Thyroid gland (tissue), 4 donors: ENCODE results near the gene ZNF100. TPM values are rescaled to one million over a fixed set of nuclear protein-coding genes. Genes with fewer than 3 reads are reported as not detected.
"Not testable (repeated sequence)": the region's sequence is repeated elsewhere in the genome, so short reads cannot be mapped to it uniquely, and the experiment has no call there.

Source experiments
- DNase-seq, 2 donors: peaks; one replicate each; pipeline ENCODE4 v3.0.0-alpha.2; 2019
- H3K27ac ChIP-seq, 3 donors: fragments of 200-600 bp; sonication (generic); 1 replicate in 2 of 3; 2 replicates in 1 of 3; pipeline ENCODE4 v1.5.1; 2016 to 2019; ENCODE audit warnings: mild to moderate bottlenecking in 1 of 3, moderate library complexity in 1 of 3
- H3K27me3 ChIP-seq: fragments of 200-600 bp; sonication (generic); one replicate; pipeline ENCODE4 v1.5.1; 2019
- H3K36me3 ChIP-seq, 2 donors: fragments of 200-600 bp; sonication (generic); one replicate each; pipeline ENCODE4 v1.5.1; 2016 to 2019
- H3K4me1 ChIP-seq, 2 donors: fragments of 200-600 bp; sonication (generic); one replicate each; pipeline ENCODE4 v1.5.1; 2017 to 2019
- H3K4me3 ChIP-seq, 3 donors: fragments of 200-600 bp; sonication (generic); replicated peaks in 1 of 3; 1 replicate in 2 of 3; 2 replicates in 1 of 3; pipeline ENCODE4 v1.5.1; 2016; ENCODE audit warnings: mild to moderate bottlenecking in 1 of 3
- H3K9me3 ChIP-seq: fragments of 200-600 bp; sonication (generic); one replicate; pipeline ENCODE4 v1.5.1; 2017
- POLR2A ChIP-seq, 2 donors: fragments of 450-650 bp; IDR thresholded peaks; one replicate each; pipeline ENCODE4 v1.6.1; 2017; ENCODE audit warnings: antibody characterized with exemption in 2 of 2, mild to moderate bottlenecking in 2 of 2, moderate library complexity in 1 of 2
- WGBS, 2 donors: methylation state at CpG; one replicate each; pipeline ENCODE4 v1.1.5; 2017; 5-methylcytosine and 5-hydroxymethylcytosine counted together
- intact Hi-C: fragments of 100-400 bp; cut with DNase I; formaldehyde crosslinking; loops from one replicate; pipeline ENCODE4 v1.15.1; 2023
- total RNA-seq, 4 donors: library from RNA; depleted of rRNA; stranded (reverse); fragments of >200 nt; gene quantifications; one replicate each; pipeline ENCODE4 v1.2.3, GENCODE V29; 2016
- TF ChIP-seq, protein P1 (sequence below), 6 experiments: fragments of 200-600 bp in 3 of 6; fragments of 450-650 bp in 3 of 6; sonication (generic) in 3 of 6; IDR thresholded peaks; one replicate each; pipeline ENCODE4 v1.5.1; 2016 to 2019; ENCODE audit warnings: antibody characterized with exemption in 6 of 6, mild to moderate bottlenecking in 2 of 6, inconsistent platforms in 1 of 6, moderate library complexity in 1 of 6

Gene ZNF100
- total RNA-seq, 4 donors from 2014 or later = 5.3 to 9.4 (median 5.9) TPM

DNA sequence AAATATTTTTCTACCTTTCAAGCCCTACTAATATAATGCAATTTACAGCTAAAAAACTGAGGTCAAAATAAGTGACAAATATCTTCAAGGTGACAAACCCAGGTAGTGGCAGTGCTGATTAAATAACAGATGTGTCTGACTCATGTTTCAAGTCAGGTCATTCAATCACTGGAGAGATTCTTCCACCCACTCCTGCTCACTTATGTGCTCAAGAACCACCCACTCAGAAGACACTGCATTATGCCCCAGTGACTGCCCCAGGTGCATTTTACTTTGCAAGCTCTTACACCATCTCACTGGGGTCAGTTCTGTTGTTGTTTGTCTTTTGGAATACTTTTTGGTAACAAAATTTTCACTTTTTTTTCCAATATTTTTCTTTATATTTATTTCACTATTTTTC, 2.2 kb downstream of the ZNF100 start:
- peaks cover 0 to 12% of the 10 kb centered on the region in 2 donors for H3K4me1 ChIP-seq
- no peak overlapping the region for H3K27ac ChIP-seq
- no peaks in the 10 kb centered on the region for H3K9me3 ChIP-seq
- H3K4me3 ChIP-seq = no peak overlapping the region
- no peaks in the 10 kb centered on the region for H3K27me3 ChIP-seq
- H3K36me3 ChIP-seq = no peaks in the 10 kb centered on the region
- intact Hi-C loops = loop anchor here (10.0 kb wide), 1 partner anchor 90 kb away; no protein-coding TSS in a partner anchor
- DNase-seq = peak; percentile 63 to 64
- TF ChIP-seq POLR2A (IDR thresholded peaks at IDR 0.05) = no peak
- TF ChIP-seq, protein P1, sequence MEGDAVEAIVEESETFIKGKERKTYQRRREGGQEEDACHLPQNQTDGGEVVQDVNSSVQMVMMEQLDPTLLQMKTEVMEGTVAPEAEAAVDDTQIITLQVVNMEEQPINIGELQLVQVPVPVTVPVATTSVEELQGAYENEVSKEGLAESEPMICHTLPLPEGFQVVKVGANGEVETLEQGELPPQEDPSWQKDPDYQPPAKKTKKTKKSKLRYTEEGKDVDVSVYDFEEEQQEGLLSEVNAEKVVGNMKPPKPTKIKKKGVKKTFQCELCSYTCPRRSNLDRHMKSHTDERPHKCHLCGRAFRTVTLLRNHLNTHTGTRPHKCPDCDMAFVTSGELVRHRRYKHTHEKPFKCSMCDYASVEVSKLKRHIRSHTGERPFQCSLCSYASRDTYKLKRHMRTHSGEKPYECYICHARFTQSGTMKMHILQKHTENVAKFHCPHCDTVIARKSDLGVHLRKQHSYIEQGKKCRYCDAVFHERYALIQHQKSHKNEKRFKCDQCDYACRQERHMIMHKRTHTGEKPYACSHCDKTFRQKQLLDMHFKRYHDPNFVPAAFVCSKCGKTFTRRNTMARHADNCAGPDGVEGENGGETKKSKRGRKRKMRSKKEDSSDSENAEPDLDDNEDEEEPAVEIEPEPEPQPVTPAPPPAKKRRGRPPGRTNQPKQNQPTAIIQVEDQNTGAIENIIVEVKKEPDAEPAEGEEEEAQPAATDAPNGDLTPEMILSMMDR (IDR thresholded peaks at IDR 0.05) = no peak

DNA sequence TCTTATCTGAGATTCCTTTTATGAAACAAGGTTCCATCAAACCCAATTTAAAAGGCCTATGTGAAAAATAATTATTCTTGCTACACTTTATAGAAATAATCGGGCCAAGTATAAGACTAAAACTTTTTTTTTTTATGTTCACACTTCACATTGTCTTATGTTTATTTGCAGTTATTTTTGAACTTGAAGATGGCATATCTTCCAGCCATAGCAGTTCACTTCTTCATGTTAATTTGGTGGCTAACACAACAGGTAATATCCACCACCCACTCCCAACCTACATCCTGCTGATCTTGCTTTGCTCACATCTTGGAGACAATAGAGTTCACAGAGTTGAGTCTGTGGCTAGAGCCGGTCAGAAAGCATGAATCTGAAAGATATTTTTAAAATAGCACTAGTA, 5.8 kb downstream of the ZNF100 start:
- H3K4me3 ChIP-seq, H3K9me3 ChIP-seq, H3K36me3 ChIP-seq, H3K27ac ChIP-seq, DNase-seq, H3K27me3 ChIP-seq: not testable (repeated sequence)
- H3K4me1 ChIP-seq = peaks cover 0 to 14% of the 10 kb centered on the region in 2 donors
- intact Hi-C loops = loop anchor here (10.0 kb wide), 1 partner anchor 93 kb away; no protein-coding TSS in a partner anchor
- WGBS, 2 donors = 47 to 50% methylated on average over 2 of the region's 2 CpGs

DNA sequence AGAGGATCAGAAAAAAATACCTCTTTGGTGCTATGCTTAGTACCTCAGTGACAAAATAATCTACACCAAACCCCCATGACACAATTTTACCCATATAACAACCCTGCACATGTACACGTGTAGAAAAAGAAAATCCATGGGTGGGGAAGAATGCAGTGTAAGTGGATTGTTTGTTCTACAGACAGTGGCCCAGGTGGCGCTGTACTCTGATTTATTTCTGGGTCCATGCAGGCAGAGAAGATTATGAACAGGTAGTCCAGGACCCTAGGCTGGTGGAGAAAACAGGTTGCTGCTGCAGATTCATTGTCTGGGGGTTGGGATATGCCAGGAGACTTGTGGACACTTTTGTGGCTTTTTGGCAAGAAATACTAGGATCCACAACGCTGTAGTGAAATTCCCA, 9.1 kb downstream of the ZNF100 start:
- H3K36me3 ChIP-seq = peaks cover 0 to under 1% of the 10 kb centered on the region in 2 donors
- H3K4me3 ChIP-seq = no peak overlapping the region
- WGBS, 2 donors = 91 to 95% methylated on average over 3 of the region's 3 CpGs
- TF ChIP-seq POLR2A (IDR thresholded peaks at IDR 0.05) = no peak
- TF ChIP-seq, protein P1 (IDR thresholded peaks at IDR 0.05) = peak in 1 of 6 experiments; percentile 17
- H3K9me3 ChIP-seq = no peaks in the 10 kb centered on the region
- H3K27ac ChIP-seq = no peak overlapping the region
- no peak for DNase-seq
- intact Hi-C loops = no loop called here
- H3K4me1 ChIP-seq = peaks cover 0 to 3% of the 10 kb centered on the region in 2 donors
- H3K27me3 ChIP-seq = no peaks in the 10 kb centered on the region

DNA sequence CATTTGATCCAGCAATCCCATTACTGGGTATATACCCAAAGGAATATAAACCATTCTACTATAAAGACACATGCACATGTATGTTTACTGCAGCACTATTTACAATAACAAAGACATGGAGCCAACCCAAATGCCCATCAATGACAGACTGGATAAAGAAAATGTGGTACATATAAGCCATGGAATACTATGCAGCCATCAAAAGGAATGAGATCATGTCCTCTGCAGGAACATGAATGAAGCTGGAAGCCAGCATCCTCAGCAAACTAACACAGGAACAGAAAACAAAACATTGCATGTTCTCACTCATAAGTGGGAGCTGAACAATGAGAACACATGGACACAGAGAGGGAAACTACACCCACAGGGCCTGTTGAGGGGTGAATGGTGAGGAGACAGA, 11.8 kb downstream of the ZNF100 start:
- H3K4me1 ChIP-seq, H3K4me3 ChIP-seq, H3K27me3 ChIP-seq, intact Hi-C loops, DNase-seq, H3K27ac ChIP-seq, H3K9me3 ChIP-seq: not testable (repeated sequence)
- peaks cover 4 to 13% of the 10 kb centered on the region in 2 donors for H3K36me3 ChIP-seq

DNA sequence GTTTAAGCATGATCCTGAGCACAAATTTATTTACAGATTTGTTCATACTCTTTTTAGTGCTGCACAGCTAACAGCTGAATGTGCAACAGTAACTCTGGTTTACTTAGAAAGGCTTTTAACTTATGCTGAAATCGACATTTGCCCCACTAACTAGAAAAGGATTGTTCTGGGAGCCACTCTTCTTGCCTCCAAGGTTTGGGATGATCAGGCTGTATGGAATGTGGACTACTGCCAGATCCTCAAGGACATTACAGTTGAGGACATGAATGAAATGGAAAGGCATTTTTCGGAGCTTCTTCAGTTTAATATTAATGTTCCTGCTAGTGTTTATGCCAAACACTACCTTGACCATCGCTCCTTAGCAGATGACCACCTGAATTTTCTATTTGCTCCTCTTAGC, 16.0 kb downstream of the ZNF100 start:
- Histone ChIP-seq H3K4me3 (no peak overlapping the region), H3K4me1 (peaks cover 0 to 3% of the 10 kb centered on the region in 2 donors), H3K27ac (no peak overlapping the region), H3K27me3 (no peaks in the 10 kb centered on the region), H3K36me3 (peaks cover 4 to 15% of the 10 kb centered on the region in 2 donors), H3K9me3 (no peaks in the 10 kb centered on the region)
- TF ChIP-seq, protein P1 (IDR thresholded peaks at IDR 0.05) = no peak
- TF ChIP-seq POLR2A (IDR thresholded peaks at IDR 0.05) = no peak
- no peak for DNase-seq
- 89 to 93% methylated on average over 3 of the region's 3 CpGs for WGBS, 2 donors
- intact Hi-C loops = no loop called here

DNA sequence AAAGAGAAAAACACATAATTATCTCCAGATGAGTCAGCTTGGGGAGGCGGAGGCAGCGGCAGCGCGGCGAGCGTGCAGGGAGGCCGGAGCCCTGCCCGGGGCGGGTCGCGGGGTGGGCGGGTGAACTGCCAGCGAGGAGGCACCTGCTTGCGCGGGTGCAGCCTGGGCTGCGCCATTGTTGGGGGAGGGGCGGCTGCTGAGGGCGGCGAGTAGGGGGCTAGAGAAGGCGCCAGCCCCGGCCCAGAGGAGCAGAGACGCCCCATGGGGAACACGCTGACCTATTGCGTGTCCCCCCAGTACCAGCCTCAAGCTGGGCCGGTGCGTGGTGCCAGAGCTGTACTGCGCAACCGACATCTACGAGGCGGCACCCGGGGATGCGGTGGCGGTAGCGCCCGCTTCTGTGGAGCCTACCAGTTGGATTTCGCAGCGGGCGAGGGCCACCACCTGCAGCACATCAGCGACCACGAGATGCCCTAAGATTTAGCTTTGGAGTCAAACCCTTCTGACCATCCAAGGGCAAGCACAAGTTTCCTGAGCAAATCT, 16.7 kb downstream of the ZNF100 start:
- peaks cover 0 to 3% of the 10 kb centered on the region in 2 donors for H3K4me1 ChIP-seq
- TF ChIP-seq, protein P1 (IDR thresholded peaks at IDR 0.05) = no peak
- no peak for TF ChIP-seq POLR2A (IDR thresholded peaks at IDR 0.05)
- intact Hi-C loops = no loop called here
- H3K4me3 ChIP-seq = no peak overlapping the region
- WGBS, 2 donors = 93 to 97% methylated on average over 30 to 37 of the region's 40 CpGs
- no peak for DNase-seq
- no peak overlapping the region for H3K27ac ChIP-seq
- no peaks in the 10 kb centered on the region for H3K27me3 ChIP-seq
- no peaks in the 10 kb centered on the region for H3K9me3 ChIP-seq
- H3K36me3 ChIP-seq = peaks cover 4 to 15% of the 10 kb centered on the region in 2 donors
